GM23338 (cell line): ENCODE results near the gene CYP2C18. TPM values are rescaled to one million over a fixed set of nuclear protein-coding genes. Genes with fewer than 3 reads are reported as not detected.

ENCODE experiments used
- JUNB ChIP-seq: IDR thresholded peaks from one replicate; pipeline ENCODE4 v1.6.1; 2016; ENCODE audit warnings: antibody characterized with exemption; ENCODE audit not compliant: unreplicated experiment
- ZNF462 ChIP-seq: fragments of 250-450 bp; sonication (Bioruptor Pico); IDR thresholded peaks from 2 replicates; pipeline ENCODE4 v1.5.0; 2020; ENCODE audit warnings: mild to moderate bottlenecking, moderate library complexity
- polyA plus RNA-seq: library from polyadenylated mRNA; unstranded; fragments of >200 nt; fragmentation: Nextera tagmentation; extraction: Ambion mirVana; gene quantifications from 2 replicates; pipeline ENCODE4 v1.2.1, GENCODE V29; 2016
- total RNA-seq: library from RNA; depleted of rRNA; stranded (reverse); fragments of >200 nt; shearing (Covaris generic); gene quantifications from 2 replicates; pipeline ENCODE4 v1.2.3, GENCODE V29; 2014; rRNA removed

CYP2C18 gene
- total and polyA plus RNA-seq, 2 experiments from 2014 or later: 0.08 to 0.63 TPM

GRCh38 chr10:94785211-94785610 lies 101.7 kb downstream of the CYP2C18 start (continued):
- TF ChIP-seq ZNF462 (CRISPR knock-in tag): no peak
- TF ChIP-seq JUNB: no peak

Other genes with a start within 250 kb of the CYP2C18 start
- gene HELLS, start 137.9 kb upstream of the CYP2C18 start, total RNA-seq: 776 and 869 TPM in 2 replicates
- gene HELLS, start 137.9 kb upstream of the CYP2C18 start, polyA plus RNA-seq: 894 and 913 TPM in 2 replicates
- 0.21 and 0.35 TPM in 2 replicates for gene CYP2C19, start 79.0 kb downstream of the CYP2C18 start, total RNA-seq
- not detected in 2 replicates for gene CYP2C19, start 79.0 kb downstream of the CYP2C18 start, polyA plus RNA-seq